HEK293 (cell line): ENCODE measurements around the gene ARHGAP24.

Experiments
- CTCF ChIP-seq: fragments of 450-650 bp; formaldehyde crosslinking; IDR thresholded peaks from 2 replicates; pipeline ENCODE4 v1.5.1; 2016; ENCODE audit warnings: missing biosample characterization, missing genetic modification characterization
- REST ChIP-seq: fragments of 450-650 bp; formaldehyde crosslinking; IDR thresholded peaks from 2 replicates; pipeline ENCODE4 v1.5.1; 2016; ENCODE audit warnings: missing biosample characterization, missing genetic modification characterization
- YY1 ChIP-seq: fragments of 450-650 bp; formaldehyde crosslinking; IDR thresholded peaks from 2 replicates; pipeline ENCODE4 v1.5.1; 2018; ENCODE audit warnings: missing biosample characterization, missing genetic modification characterization
- ZBTB1 ChIP-seq: fragments of 450-650 bp; formaldehyde crosslinking; IDR thresholded peaks from 2 replicates; pipeline ENCODE4 v1.5.1; 2016; ENCODE audit warnings: missing biosample characterization, missing genetic modification characterization
- ZBTB21 ChIP-seq: fragments of 450-650 bp; formaldehyde crosslinking; IDR thresholded peaks from 2 replicates; pipeline ENCODE4 v1.5.1; 2017; ENCODE audit warnings: missing biosample characterization, missing genetic modification characterization
- ZBTB44 ChIP-seq: fragments of 450-650 bp; IDR thresholded peaks from 2 replicates; pipeline ENCODE4 v1.5.1; 2018; ENCODE audit warnings: missing biosample characterization, mild to moderate bottlenecking, missing genetic modification characterization
- ZBTB7A ChIP-seq: fragments of 450-650 bp; formaldehyde crosslinking; IDR thresholded peaks from 2 replicates; pipeline ENCODE4 v1.5.1; 2016; ENCODE audit warnings: low read depth, missing biosample characterization, missing genetic modification characterization
- ZNF121 ChIP-seq: fragments of 450-650 bp; formaldehyde crosslinking; IDR thresholded peaks from 2 replicates; pipeline ENCODE4 v1.5.1; 2016; ENCODE audit warnings: missing biosample characterization, missing genetic modification characterization
- ZNF174 ChIP-seq: fragments of 450-650 bp; formaldehyde crosslinking; IDR thresholded peaks from 2 replicates; pipeline ENCODE4 v1.5.0; 2017; ENCODE audit warnings: missing biosample characterization, mild to moderate bottlenecking, missing genetic modification characterization
- ZNF175 ChIP-seq: fragments of 450-650 bp; formaldehyde crosslinking; IDR thresholded peaks from 2 replicates; pipeline ENCODE4 v1.5.1; 2016; ENCODE audit warnings: missing biosample characterization, missing genetic modification characterization
- ZNF2 ChIP-seq: fragments of 450-650 bp; formaldehyde crosslinking; IDR thresholded peaks from 2 replicates; pipeline ENCODE4 v1.5.1; 2016; ENCODE audit warnings: missing biosample characterization, missing genetic modification characterization
- ZNF214 ChIP-seq: fragments of 450-650 bp; formaldehyde crosslinking; IDR thresholded peaks from 2 replicates; pipeline ENCODE4 v1.5.1; 2017; ENCODE audit warnings: missing biosample characterization, mild to moderate bottlenecking, missing genetic modification characterization, borderline replicate concordance
- ZNF23 ChIP-seq: fragments of 450-650 bp; formaldehyde crosslinking; IDR thresholded peaks from 2 replicates; pipeline ENCODE4 v1.5.1; 2016; ENCODE audit warnings: missing biosample characterization, missing genetic modification characterization, borderline replicate concordance
- TF ChIP-seq, protein P1 (sequence below): sonication (generic); formaldehyde crosslinking; IDR thresholded peaks from 2 replicates; pipeline ENCODE4 v1.8.1; 2022; ENCODE audit warnings: mild to moderate bottlenecking, moderate library complexity, missing genetic modification reagents

- TF ChIP-seq ZNF121 (tag by site-specific recombination) (no peak), ZBTB7A (tag by site-specific recombination) (no peak), CTCF (tag by site-specific recombination) (no peak), ZNF214 (tag by site-specific recombination) (no peak), ZBTB21 (tag by site-specific recombination) (no peak), ZNF23 (no peak), ZBTB44 (no peak), ZNF175 (tag by site-specific recombination) (no peak), ZNF2 (no peak), YY1 (tag by site-specific recombination) (no peak), REST (tag by site-specific recombination) (no peak), ZNF174 (tag by site-specific recombination) (no peak), ZBTB1 (tag by site-specific recombination) (no peak)
- TF ChIP-seq, protein P1, sequence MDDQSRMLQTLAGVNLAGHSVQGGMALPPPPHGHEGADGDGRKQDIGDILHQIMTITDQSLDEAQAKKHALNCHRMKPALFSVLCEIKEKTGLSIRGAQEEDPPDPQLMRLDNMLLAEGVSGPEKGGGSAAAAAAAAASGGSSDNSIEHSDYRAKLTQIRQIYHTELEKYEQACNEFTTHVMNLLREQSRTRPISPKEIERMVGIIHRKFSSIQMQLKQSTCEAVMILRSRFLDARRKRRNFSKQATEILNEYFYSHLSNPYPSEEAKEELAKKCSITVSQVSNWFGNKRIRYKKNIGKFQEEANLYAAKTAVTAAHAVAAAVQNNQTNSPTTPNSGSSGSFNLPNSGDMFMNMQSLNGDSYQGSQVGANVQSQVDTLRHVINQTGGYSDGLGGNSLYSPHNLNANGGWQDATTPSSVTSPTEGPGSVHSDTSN (CRISPR knock-in tag) = no peak
Measured at GRCh38 chr4:85595796-85596559, 121.0 kb downstream of the ARHGAP24 start.
